ENCODE results near the gene PDAP1.
"Not testable (repeated sequence)": the region's sequence is repeated elsewhere in the genome, so short reads cannot be mapped to it uniquely, and the experiment has no call there.

PDAP1 gene

GRCh38 chr7:99424932-99425730 is 16.7 kb upstream of the PDAP1 start:
- no peak for DNase-seq (ENCODE audit: low read depth in 2 of 2)

GRCh38 chr7:99422625-99423024 is 14.2 kb upstream of the PDAP1 start:
- no peak for DNase-seq (ENCODE audit: low read depth in 2 of 2)

- DNase-seq (ENCODE audit: low read depth in 2 of 2), result no peak
These were observed 13.8 kb upstream of the PDAP1 start for GRCh38 chr7:99422186-99422585.

- no peak for DNase-seq (ENCODE audit: low read depth in 2 of 2)
These were observed 12.6 kb upstream of the PDAP1 start for GRCh38 chr7:99420986-99421385.

- DNase-seq (ENCODE audit: low read depth in 2 of 2), result no peak
These were observed 11.8 kb upstream of the PDAP1 start for GRCh38 chr7:99420213-99420612.

GRCh38 chr7:99419323-99420021 is 11.1 kb upstream of the PDAP1 start:
- DNase-seq (ENCODE audit: low read depth in 2 of 2), result no peak

- DNase-seq (ENCODE audit: low read depth in 2 of 2), result no peak
These were observed 9.9 kb upstream of the PDAP1 start for GRCh38 chr7:99418260-99418659.

- DNase-seq (ENCODE audit: low read depth in 2 of 2), result not testable (repeated sequence)
These were observed 7.2 kb upstream of the PDAP1 start for GRCh38 chr7:99415513-99416127.

- DNase-seq (ENCODE audit: low read depth in 2 of 2), result no peak
These were observed 2.2 kb upstream of the PDAP1 start for GRCh38 chr7:99410635-99411034.

- DNase-seq (ENCODE audit: low read depth in 2 of 2), result no peak
These were observed 1.4 kb upstream of the PDAP1 start for GRCh38 chr7:99409806-99410205.

GRCh38 chr7:99409192-99409572 is 785 bp upstream of the PDAP1 start:
- DNase-seq (ENCODE audit: low read depth in 2 of 2), result no peak

- DNase-seq (ENCODE audit: low read depth in 2 of 2), result peak; percentile 38 to 50
These were observed 472 bp downstream of the PDAP1 start for GRCh38 chr7:99407872-99408378.

GRCh38 chr7:99406557-99406956 is 1.8 kb downstream of the PDAP1 start:
- DNase-seq (ENCODE audit: low read depth in 2 of 2), result no peak

GRCh38 chr7:99404977-99405320 is 3.4 kb downstream of the PDAP1 start:
- DNase-seq (ENCODE audit: low read depth in 2 of 2), result no peak

GRCh38 chr7:99404235-99404976 is 4.0 kb downstream of the PDAP1 start:
- no peak for DNase-seq (ENCODE audit: low read depth in 2 of 2)

- DNase-seq (ENCODE audit: low read depth in 2 of 2), result no peak
These were observed 4.6 kb downstream of the PDAP1 start for GRCh38 chr7:99403764-99404163.

GRCh38 chr7:99402854-99403253 is 5.5 kb downstream of the PDAP1 start:
- DNase-seq (ENCODE audit: low read depth in 2 of 2), result no peak

GRCh38 chr7:99399597-99399996 is 8.8 kb downstream of the PDAP1 start:
- DNase-seq (ENCODE audit: low read depth in 2 of 2), result no peak

GRCh38 chr7:99398891-99399445 is 9.4 kb downstream of the PDAP1 start:
- no peak for DNase-seq (ENCODE audit: low read depth in 2 of 2)

GRCh38 chr7:99397297-99397983 is 11.0 kb downstream of the PDAP1 start:
- DNase-seq (ENCODE audit: low read depth in 2 of 2), result no peak
